Measurements from ENCODE around the gene SEMA3C.

SEMA3C gene

GRCh38 chr7:80734011-80734410, 184.8 kb downstream of the SEMA3C start:
- DNase-seq (ENCODE audit: low read depth): no peak

- no peak for DNase-seq (ENCODE audit: low read depth)
Observed at GRCh38 chr7:80733333-80733915, 185.4 kb downstream of the SEMA3C start.

GRCh38 chr7:80732630-80733029, 186.2 kb downstream of the SEMA3C start:
- DNase-seq (ENCODE audit: low read depth): no peak

GRCh38 chr7:80731281-80731680, 187.6 kb downstream of the SEMA3C start:
- DNase-seq (ENCODE audit: low read depth): no peak

GRCh38 chr7:80729591-80730320, 189.1 kb downstream of the SEMA3C start:
- DNase-seq (ENCODE audit: low read depth): no peak

- no peak for DNase-seq (ENCODE audit: low read depth)
Observed at GRCh38 chr7:80726666-80727065, 192.2 kb downstream of the SEMA3C start.

GRCh38 chr7:80725181-80725611, 193.7 kb downstream of the SEMA3C start:
- DNase-seq (ENCODE audit: low read depth): no peak

- DNase-seq (ENCODE audit: low read depth): no peak
Observed at GRCh38 chr7:80724249-80724871, 194.5 kb downstream of the SEMA3C start.

- DNase-seq (ENCODE audit: low read depth): no peak
Observed at GRCh38 chr7:80722616-80723195, 196.1 kb downstream of the SEMA3C start.

GRCh38 chr7:80721883-80722615, 196.8 kb downstream of the SEMA3C start:
- no peak for DNase-seq (ENCODE audit: low read depth)

- DNase-seq (ENCODE audit: low read depth): no peak
Observed at GRCh38 chr7:80720146-80720545, 198.7 kb downstream of the SEMA3C start.

- DNase-seq (ENCODE audit: low read depth): no peak
Observed at GRCh38 chr7:80719261-80719660, 199.6 kb downstream of the SEMA3C start.

GRCh38 chr7:80711531-80711930, 207.3 kb downstream of the SEMA3C start:
- no peak for DNase-seq (ENCODE audit: low read depth)

GRCh38 chr7:80708123-80708522, 210.7 kb downstream of the SEMA3C start:
- no peak for DNase-seq (ENCODE audit: low read depth)

GRCh38 chr7:80707318-80707717, 211.5 kb downstream of the SEMA3C start:
- DNase-seq (ENCODE audit: low read depth): no peak

- no peak for DNase-seq (ENCODE audit: low read depth)
Observed at GRCh38 chr7:80705130-80705781, 213.6 kb downstream of the SEMA3C start.

- DNase-seq (ENCODE audit: low read depth): no peak
Observed at GRCh38 chr7:80703272-80703671, 215.6 kb downstream of the SEMA3C start.

- DNase-seq (ENCODE audit: low read depth): no peak
Observed at GRCh38 chr7:80699721-80700256, 219.1 kb downstream of the SEMA3C start.

GRCh38 chr7:80699045-80699638, 219.7 kb downstream of the SEMA3C start:
- no peak for DNase-seq (ENCODE audit: low read depth)

All from activated T-cell treated with anti-CD3 and anti-CD28 coated beads for 48 hours (primary cell).